NCI-H1092 treated with DMSO at 0.1 percent for 48 hours (cell line): ENCODE measurements around the gene KRTAP5-1.
"Not testable (repeated sequence)": the region's sequence is repeated elsewhere in the genome, so short reads cannot be mapped to it uniquely, and the experiment has no call there.

Experiments
- DNase-seq: peaks from one replicate; lab custom pipeline; 2025; lab: John Stamatoyannopoulos, UW

KRTAP5-1 gene

DNA sequence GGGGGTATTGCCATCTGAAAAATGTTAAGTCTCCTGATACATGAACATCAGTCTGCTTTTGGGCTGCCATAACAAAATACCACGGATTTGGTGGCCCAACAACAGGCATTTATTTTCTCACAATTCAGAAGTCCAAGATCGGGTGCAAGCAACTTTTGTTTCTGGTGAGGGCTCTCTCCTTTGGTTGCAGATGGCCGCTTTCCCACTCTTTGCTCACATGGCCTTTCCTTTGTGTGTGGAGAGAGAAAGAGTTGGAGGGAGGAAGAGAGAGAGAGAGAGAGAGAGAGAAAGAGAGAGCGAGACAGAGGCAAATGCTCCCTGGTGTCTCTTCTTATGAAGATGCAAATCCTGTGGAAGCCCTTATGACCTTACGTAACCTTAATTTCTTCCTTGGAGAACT, 15.5 kb upstream of the KRTAP5-1 start:
- DNase-seq, result no peak

DNA sequence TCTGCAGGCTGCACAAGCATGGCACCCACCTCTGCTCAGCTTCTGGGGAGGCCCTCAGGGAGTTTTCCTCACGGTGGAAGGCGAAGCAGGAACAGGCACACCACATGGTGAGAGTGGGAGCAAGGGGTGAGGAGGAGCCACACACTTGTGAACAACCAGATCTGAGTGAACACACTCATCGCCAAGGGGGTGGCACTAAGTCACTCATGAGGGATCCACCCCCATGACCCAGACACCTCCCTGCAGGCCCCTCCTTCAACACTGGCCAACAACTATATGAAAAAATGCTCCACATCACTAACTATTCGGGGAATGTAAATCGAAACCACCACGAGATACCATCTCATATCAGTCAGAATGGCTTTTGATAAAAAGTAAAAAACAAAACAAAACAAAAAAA, 13.7 kb upstream of the KRTAP5-1 start:
- no peak for DNase-seq

DNA sequence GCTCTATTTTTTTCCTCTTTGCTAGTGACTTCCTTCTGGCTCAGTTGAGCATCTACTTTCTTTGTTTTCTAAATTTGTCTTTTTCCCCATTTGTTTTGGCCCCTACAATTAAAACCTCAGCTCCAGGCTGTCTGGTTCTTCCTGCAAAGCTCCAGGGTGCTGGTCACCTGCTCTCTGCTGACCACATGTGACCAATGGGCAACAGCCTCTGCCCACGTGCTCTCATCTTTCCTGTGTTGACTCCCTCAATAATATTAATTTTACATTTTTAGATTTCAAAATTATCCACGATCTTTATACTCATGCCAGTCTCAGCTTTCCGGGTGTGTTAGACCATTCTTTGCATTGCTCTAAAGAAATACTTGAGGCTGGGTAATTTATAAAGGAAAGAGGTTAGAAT, 13.3 kb upstream of the KRTAP5-1 start:
- not testable (repeated sequence) for DNase-seq

GRCh38 chr11:1597994-1598380, 12.9 kb upstream of the KRTAP5-1 start, which contains the start of gene KRTAP5-2:
KRTAP5-2 (minus strand) TSS chr11:1598294; CDS start chr11:1598250, 44 bp downstream.
- DNase-seq, result no peak

- no peak for DNase-seq
Measured at GRCh38 chr11:1597331-1597993, 12.4 kb upstream of the KRTAP5-1 start.

DNA sequence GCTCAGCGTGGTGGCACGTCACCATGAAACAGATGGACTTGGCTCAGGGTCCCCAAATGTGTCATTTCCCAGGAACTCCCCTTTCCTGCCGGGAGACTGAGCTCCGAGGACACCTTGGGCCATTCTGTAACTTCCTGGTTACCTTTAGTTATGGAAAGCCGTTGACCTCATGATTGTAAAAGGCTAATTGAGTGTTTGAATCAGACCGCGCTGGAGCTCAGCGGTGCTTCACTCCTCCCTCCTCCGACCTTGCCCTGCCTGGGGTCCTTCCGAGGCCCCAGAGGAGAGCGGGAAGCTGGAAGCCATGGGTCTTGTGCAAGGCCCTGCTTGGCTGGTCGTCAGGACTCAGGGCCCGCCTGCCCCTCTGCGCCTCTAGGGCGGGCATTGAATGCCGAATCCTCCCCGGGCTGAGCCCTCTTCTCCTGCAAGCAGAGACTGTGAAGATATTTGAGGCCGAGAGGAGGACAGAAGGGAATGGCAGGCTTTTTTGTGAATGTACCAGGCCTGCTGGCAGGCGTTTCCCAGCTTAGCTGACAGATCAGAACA, 11.6 kb upstream of the KRTAP5-1 start:
- not testable (repeated sequence) for DNase-seq

DNA sequence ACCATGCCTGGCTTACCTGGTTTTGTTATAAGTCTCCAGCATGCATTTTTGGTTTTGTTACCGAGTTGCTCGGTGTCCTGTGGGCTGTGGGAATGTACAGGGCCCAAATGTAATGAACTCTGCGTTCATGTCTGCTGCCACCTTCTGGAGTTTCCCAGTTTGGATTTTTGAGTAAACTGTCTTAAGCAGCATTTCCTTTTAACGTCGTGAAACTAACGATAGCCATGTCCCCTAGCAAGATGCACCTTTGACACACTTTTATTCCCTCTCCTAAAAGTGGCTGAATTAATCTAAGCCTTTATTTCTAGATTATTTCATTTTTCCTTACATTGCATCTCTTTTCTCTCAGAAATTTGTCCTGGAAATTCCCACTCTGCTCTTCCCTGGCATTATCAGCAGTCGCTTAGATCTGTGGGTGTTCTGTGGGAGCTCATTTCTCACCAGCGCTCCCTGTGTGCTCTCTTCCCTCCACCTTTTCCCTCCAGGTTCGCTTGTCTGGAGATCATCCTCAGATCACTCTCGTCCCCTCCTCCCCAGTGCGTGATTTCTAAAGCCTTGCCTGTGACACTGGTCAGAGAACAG, 11.0 kb upstream of the KRTAP5-1 start:
- DNase-seq, result not testable (repeated sequence)

GRCh38 chr11:1592628-1593027, 7.5 kb upstream of the KRTAP5-1 start:
- DNase-seq, result no peak

DNA sequence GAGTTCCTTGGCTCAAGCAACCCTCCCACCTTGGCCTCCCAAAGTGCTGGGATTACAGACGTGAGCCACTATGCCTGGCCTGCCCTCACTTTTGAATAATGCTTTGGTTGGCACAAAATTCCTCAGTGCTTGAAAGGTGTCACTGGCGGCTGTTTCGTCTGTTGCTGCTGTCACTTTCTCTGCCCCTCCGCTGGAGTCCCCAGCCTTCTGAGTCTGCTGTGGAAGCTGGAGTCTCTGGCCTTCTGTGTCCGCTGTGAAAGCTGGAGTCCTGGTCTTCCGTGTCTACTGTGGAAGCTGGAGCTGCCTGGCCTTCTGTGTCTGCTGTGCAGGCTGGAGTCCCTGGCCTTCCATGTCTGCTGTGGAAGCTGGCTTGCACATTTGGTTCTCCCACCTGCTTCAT, 4.9 kb upstream of the KRTAP5-1 start:
- DNase-seq, result no peak

DNA sequence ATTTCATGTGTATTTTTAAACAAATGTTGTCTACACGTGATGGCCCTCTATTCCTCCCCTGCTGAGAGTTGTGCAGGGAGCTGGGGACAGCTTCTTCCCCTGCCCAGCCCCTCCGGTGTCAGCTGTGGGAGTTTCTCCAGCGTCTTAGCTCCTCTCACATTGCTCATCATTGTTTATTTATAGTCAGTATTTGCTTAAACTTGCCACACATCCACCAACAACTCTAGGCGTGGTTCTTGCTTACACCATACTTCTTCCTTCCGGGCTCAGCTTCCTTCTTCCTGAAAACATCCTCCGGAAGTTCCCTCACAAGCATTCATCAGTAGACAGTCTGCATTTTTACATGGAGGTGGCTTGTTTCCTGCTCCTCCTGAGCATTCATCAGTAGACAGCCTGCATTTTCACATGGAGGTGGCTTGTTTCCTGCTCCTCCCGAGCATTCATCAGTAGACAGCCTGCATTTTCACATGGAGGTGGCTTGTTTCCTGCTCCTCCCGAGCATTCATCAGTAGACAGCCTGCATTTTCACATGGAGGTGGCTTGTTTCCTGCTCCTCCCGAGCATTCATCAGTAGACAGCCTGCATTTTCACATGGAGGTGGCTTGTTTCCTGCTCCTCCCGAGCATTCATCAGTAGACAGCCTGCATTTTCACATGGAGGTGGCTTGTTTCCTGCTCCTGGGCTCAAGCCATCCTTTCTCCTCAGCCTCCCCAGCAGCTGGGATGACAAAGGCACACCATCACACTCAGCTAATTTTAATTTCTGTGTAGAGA, 4.3 kb upstream of the KRTAP5-1 start:
- not testable (repeated sequence) for DNase-seq

GRCh38 chr11:1586699-1587098, 1.6 kb upstream of the KRTAP5-1 start:
- no peak for DNase-seq

GRCh38 chr11:1582909-1583308, 2.2 kb downstream of the KRTAP5-1 start:
- not testable (repeated sequence) for DNase-seq

DNA sequence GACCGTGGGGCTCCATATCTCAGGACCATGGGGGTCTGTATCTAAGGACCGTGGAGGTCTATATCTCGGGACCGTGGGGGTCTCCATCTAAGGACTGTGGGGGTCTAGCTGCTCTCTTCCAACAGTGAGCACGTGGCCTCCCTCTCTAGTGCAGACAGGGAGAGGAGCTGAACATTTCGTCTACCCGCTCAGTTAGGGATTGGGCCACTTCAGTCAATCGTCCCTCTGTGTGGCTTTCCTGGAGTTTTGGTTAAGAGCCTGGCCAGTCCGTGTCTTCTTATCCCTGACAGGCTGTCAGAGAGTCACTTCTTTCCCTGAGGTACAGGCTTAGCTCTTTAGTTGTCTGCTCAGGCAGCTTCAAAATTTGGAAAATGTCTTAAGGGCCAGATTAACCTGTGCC, 3.1 kb downstream of the KRTAP5-1 start:
- DNase-seq, result no peak

GRCh38 chr11:1576825-1577224, 8.3 kb downstream of the KRTAP5-1 start:
- DNase-seq, result no peak

DNA sequence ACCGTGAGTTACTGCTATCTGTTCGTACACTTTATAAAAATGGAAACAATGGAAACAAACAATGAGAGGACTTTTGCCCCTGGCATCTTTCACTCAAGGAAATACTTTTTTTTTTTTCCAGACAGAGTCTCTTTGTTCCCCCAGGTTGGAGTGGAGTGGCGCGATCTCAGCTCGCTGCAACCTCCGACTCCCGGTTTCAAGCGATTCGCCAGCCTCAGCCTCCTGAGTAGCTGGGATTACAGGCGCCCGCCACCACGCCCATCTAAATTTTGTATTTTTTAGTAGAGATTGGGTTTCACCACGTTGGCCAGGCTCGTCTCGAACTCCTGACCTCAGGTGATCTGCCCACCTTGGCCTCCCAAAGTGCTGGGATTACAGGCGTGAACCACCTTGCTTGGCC, 9.3 kb downstream of the KRTAP5-1 start:
- not testable (repeated sequence) for DNase-seq

GRCh38 chr11:1574933-1575242, 10.2 kb downstream of the KRTAP5-1 start:
- DNase-seq, result no peak

- DNase-seq, result peak; percentile 50
Measured at GRCh38 chr11:1574238-1574932, 10.7 kb downstream of the KRTAP5-1 start.

DNA sequence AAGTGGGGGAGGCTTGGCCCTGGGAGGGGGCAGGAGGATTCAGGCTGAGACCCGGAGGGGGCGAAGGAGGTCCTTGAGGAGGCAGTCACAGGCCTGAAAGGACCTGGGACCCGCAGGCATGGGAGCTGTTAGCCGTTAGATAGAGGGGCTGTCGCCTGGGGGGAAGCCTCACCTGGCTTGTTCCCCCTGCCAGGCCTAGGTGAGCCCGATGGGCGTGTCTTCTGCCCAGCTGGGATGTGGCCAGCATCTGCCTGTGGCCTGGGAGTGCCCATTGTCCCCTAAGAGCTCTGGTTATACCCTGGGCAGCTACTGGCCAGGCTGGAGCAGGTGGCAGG, 11.2 kb downstream of the KRTAP5-1 start:
- peak; percentile 50 for DNase-seq

GRCh38 chr11:1573077-1573902, 11.8 kb downstream of the KRTAP5-1 start:
- no peak for DNase-seq

GRCh38 chr11:1572197-1573076, 12.6 kb downstream of the KRTAP5-1 start, which contains the start of gene DUSP8:
DUSP8 (minus strand) TSS chr11:1572271; CDS start chr11:1565826, 6,445 bp downstream.
- DNase-seq, result peak; percentile 58
